Measurements from ENCODE around the gene TREM1.

Gene TREM1

GRCh38 chr6:41228616-41229015 lies 57.9 kb downstream of the TREM1 start:
- H3K27me3 ChIP-seq (replicated peaks) = no peaks in the 10 kb centered on the region
- no peaks in the 10 kb centered on the region for H3K36me3 ChIP-seq (replicated peaks)
- in situ Hi-C loops (cut with HindIII; ENCODE audit: low pct_ligation_motif_present, low sequenced_read_pairs) = no loop called here
- TF ChIP-seq CTCF (IDR thresholded peaks at IDR 0.05; ENCODE audit: low read depth, low read length, missing control alignments) = no peak
- no peak overlapping the region for H3K4me3 ChIP-seq (ENCODE audit: low read depth, low read length)
- DNase-seq = no peak
- H3K27ac ChIP-seq = no peak overlapping the region

GRCh38 chr6:41228096-41228495 lies 58.4 kb downstream of the TREM1 start, which contains the start of gene TREML4:
Gene TREML4 (plus strand): TSS chr6:41228349. CDS start chr6:41228428, 79 bp downstream.
- no peak for TF ChIP-seq CTCF (IDR thresholded peaks at IDR 0.05; ENCODE audit: low read depth, low read length, missing control alignments)
- DNase-seq = no peak
- in situ Hi-C loops (cut with HindIII; ENCODE audit: low pct_ligation_motif_present, low sequenced_read_pairs) = no loop called here
- Histone ChIP-seq H3K27me3 (replicated peaks) (no peaks in the 10 kb centered on the region), H3K27ac (no peak within 1 kb of the TSS), H3K36me3 (replicated peaks) (no peaks in the 10 kb centered on the region), H3K4me3 (ENCODE audit: low read depth, low read length) (no peak within 1 kb of the TSS)

GRCh38 chr6:41226752-41227151 lies 59.7 kb downstream of the TREM1 start:
- in situ Hi-C loops (cut with HindIII; ENCODE audit: low pct_ligation_motif_present, low sequenced_read_pairs) = no loop called here
- Histone ChIP-seq H3K4me3 (ENCODE audit: low read depth, low read length) (no peak overlapping the region), H3K27ac (no peak overlapping the region), H3K36me3 (replicated peaks) (no peaks in the 10 kb centered on the region), H3K27me3 (replicated peaks) (no peaks in the 10 kb centered on the region)
- DNase-seq = no peak
- no peak for TF ChIP-seq CTCF (IDR thresholded peaks at IDR 0.05; ENCODE audit: low read depth, low read length, missing control alignments)

- Histone ChIP-seq H3K4me3 (ENCODE audit: low read depth, low read length) (no peak overlapping the region), H3K36me3 (replicated peaks) (no peaks in the 10 kb centered on the region), H3K27ac (no peak overlapping the region), H3K27me3 (replicated peaks) (no peaks in the 10 kb centered on the region)
- no peak for TF ChIP-seq CTCF (IDR thresholded peaks at IDR 0.05; ENCODE audit: low read depth, low read length, missing control alignments)
- in situ Hi-C loops (cut with HindIII; ENCODE audit: low pct_ligation_motif_present, low sequenced_read_pairs) = no loop called here
- no peak for DNase-seq
Observed at GRCh38 chr6:41224800-41225199, 61.7 kb downstream of the TREM1 start.
